HG03469 (cell line): ENCODE results near the gene MAGEA11.
"Not testable (repeated sequence)": the region's sequence is repeated elsewhere in the genome, so short reads cannot be mapped to it uniquely, and the experiment has no call there.

Source experiments
- ATAC-seq: cut with Tn5 transposase; IDR thresholded peaks from one replicate; pipeline ENCODE4 v1.9.1; 2021; ENCODE audit warnings: mild to moderate bottlenecking, moderate library complexity, moderate number of reproducible peaks; ENCODE audit not compliant: unreplicated experiment

MAGEA11 gene

DNA sequence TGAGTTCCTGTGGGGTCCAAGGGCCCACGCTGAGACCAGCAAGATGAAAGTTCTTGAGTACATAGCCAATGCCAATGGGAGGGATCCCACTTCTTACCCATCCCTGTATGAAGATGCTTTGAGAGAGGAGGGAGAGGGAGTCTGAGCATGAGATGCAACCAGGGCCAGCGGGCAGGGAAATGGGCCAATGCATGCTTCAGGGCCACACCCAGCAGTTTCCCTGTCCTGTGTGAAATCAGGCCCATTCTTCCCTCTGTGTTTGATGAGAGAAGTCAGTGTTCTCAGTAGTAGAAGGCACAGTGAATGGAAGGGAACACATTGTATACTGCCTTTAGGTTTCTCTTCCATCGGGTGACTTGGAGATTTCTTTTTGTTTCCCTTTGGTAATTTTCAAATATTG is 4.8 kb downstream of the MAGEA11 start:
- no peak for ATAC-seq

DNA sequence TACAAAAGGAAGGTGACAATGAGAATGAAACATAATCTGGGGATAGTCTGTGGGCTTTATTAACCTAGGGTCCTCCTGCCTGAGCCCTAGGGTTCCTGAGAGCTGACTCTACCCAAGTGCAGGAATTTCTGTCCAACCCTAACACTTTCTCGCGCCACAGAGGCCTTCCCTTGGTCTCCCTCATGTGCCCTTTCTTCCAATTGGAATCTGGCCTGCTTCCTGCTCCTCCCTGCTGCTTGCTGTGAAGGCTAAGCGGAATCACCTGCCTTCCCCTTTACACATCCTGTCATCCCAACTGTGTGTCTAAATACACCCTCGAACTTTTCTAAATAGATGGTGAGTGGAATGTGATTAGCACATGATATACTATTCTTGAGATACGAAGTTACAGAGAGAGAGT is 5.9 kb downstream of the MAGEA11 start:
- no peak for ATAC-seq

- no peak for ATAC-seq
Observed at GRCh38 chrX:149718757-149719156, 6.9 kb downstream of the MAGEA11 start.

- ATAC-seq, result no peak
Observed at GRCh38 chrX:149720021-149720689, 8.3 kb downstream of the MAGEA11 start.

- not testable (repeated sequence) for ATAC-seq
Observed at GRCh38 chrX:149721241-149721640, 9.4 kb downstream of the MAGEA11 start.

- no peak for ATAC-seq
Observed at GRCh38 chrX:149721778-149722177, 9.9 kb downstream of the MAGEA11 start.

DNA sequence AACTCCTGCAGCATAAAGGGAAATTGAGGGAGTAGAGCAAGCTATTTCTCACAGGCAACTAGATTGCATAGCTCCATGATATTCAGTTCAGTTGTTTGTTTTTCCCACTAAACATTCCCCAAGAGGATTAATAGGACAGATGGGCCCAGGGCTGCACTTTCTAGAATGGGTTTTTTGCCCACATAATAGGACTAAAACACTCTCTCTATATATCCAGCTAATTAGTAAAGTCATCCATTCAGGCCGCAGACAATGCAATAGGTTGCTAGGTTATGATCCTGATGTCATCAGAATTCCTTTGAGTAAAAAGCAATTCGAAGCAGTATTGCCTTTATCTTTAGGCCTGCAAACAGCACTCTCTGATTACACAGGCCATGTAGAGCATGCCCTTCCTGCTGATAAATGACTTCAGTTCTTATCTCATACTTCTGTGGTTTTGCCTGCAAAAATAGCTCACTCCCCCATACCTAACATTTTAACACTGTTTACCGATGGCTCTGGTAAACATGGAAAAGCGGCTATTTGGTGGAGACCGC is 11.8 kb downstream of the MAGEA11 start:
- ATAC-seq, result not testable (repeated sequence)

- not testable (repeated sequence) for ATAC-seq
Observed at GRCh38 chrX:149727308-149727707, 15.4 kb downstream of the MAGEA11 start.

- not testable (repeated sequence) for ATAC-seq
Observed at GRCh38 chrX:149742269-149742668, 30.4 kb downstream of the MAGEA11 start.

DNA sequence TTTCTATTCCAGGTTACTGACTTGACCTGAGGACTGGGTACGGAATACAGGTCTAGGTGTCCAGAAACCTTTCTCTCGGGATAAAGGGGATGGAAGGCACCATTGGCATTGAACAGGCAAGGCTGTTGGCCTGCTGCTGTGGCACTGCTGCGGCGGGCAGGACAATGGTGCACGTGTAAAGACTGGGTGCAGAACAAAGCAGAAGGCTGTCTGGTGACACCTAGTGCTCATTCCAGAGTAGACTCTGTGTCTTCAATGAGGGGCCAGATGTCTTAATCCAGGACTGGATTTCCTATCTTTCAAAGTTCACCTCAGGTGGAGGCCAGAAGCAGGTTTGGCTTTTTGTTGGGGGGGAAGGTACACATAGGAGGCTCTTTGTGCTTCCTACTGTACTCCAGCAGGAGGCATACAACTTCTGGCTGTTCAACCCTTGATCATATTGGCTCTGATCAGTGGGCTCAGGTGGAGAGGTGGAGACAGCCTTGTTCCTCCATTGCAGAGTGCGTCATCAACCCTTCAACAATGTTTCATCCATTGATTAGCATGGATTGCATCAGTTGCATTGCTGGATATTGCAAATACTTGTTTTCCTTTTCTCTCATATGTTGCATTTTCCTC is 34.6 kb downstream of the MAGEA11 start:
- ATAC-seq, result not testable (repeated sequence)

DNA sequence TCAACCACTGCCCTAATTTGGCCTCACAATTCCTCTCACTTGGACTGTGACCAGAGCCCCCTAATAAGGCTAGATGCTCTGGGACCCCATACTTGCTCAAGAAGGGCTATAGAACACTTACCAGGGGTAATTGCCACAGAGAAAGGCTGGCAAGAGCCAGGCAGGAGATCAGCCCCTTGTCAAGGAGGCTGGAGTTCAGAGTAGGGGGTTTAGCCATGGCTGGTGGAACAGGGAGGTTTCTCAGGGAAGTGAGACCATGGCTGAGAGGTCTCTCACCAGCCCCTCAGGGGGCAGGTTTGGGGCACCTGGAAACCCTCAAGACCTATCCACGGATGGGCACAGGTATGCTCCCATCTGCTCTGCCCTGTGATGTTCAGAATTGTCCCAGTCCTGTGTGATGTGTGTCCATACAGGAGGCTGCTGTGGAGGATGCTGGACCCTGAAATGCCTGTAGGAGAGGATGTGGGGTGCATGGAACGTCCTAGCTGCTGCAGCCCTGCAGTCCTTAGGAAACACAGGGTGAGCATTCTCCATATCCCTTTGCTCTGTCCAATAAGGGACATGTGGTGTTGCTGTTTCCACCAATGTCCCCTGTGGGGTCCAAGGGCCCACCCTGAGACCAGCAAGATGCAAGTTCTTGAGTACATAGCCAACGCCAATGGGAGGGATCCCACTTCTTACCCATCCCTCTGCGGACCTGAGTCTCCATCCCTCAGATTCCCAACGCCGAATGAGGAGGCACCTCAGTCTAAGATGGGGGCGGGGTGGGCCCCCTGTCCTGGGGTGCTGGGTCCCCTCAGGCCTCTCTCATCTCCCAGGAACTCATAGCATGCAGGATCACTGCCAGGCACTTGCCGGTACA is 45.6 kb downstream of the MAGEA11 start:
- ATAC-seq, result no peak

DNA sequence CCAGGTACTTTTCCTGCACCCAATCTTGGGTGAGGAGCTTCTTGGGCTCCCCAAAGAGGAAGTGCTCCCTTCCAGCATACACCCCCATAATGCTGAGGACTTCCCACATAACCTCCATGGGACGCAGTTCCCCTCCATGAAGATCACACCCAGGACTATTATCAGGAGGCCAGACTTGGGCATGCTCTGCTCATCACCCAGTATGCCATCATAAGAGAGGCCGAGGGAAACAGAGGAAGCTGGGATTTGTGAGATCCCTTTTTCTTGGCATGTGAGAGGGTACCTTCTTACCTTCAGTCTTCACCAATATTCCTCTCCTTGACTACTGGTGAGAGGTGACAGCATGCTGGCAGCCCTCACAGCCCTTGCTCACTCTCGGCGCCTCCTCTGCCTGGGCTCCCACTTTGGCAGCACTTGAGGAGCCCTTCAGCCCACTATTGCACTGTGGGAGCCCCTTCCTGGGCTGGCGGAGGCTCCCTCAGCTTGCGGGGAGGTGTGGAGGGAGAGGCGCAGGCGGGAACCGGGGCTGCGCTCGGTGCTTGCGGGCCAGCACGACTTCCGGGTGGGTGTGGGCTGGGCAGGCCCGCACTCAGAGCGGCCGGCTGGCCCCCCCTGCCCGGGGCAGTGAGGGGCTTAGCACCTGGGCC is 46.3 kb downstream of the MAGEA11 start:
- no peak for ATAC-seq

- ATAC-seq, result not testable (repeated sequence)
Observed at GRCh38 chrX:149758715-149759078, 46.8 kb downstream of the MAGEA11 start.

DNA sequence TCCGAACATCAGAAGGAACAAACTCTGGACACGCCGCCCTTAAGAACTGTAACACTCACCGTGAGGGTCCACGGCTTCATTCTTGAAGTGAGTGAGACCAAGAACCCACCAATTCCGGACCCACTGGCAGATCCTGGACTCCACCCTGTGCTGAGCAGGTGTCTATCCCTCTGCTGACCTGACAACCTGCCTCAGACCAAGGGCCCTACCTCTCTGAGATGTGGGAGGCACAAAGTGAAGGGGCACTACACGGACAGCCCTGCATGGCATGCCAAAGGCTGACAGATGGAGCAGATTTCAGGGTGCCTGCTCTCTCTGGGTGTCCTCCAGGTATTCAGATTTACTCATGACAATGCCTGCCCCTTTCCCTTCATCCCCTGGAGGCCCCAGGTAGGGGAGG is 48.0 kb downstream of the MAGEA11 start:
- no peak for ATAC-seq

DNA sequence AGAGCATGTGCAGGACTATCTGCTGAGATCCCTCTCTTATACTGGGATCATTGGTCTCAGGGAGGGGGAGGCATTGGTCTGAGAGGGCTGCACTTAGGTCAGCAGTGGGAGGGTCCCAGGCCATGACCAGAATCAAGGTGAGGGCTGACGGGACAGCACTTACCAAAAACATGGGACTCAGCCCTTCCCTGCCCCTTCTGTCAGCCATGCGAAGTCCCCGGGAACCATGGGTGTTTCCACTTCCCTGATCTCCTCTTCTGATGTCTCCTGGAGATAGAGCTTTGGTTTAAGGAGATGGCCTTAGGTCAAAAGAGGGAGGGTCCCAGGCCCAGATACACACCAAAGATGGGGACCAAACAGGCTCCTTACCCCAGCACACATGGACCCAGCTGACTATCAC is 49.1 kb downstream of the MAGEA11 start:
- no peak for ATAC-seq

- ATAC-seq, result not testable (repeated sequence)
Observed at GRCh38 chrX:149761858-149762674, 50.2 kb downstream of the MAGEA11 start.

- ATAC-seq, result no peak
Observed at GRCh38 chrX:149762696-149763614, 51.1 kb downstream of the MAGEA11 start.
